Omental fat pad (tissue), 4 donors: ENCODE data around the gene GLB1L. TPM values are rescaled to one million over a fixed set of nuclear protein-coding genes. Genes with fewer than 3 reads are reported as not detected.

ENCODE experiments used
- ATAC-seq: fragments of 150-250 bp; one replicate; pipeline ENCODE4 v1.9.1; 2016; ENCODE audit warnings: mild to moderate bottlenecking, moderate library complexity; ENCODE audit not compliant: low FRiP score
- DNase-seq: peaks from one replicate; pipeline ENCODE4 v3.0.0-alpha.2; 2019; ENCODE audit warnings: low spot score
- CTCF ChIP-seq, 3 donors: fragments of 450-650 bp; IDR thresholded peaks; one replicate each; pipeline ENCODE4 v1.5.1; 2016 to 2017; ENCODE audit warnings: antibody characterized with exemption in 3 of 3, mild to moderate bottlenecking in 3 of 3, moderate library complexity in 2 of 3
- total RNA-seq, 4 donors: library from RNA; depleted of rRNA; stranded (reverse); fragments of >200 nt; gene quantifications; one replicate each; pipeline ENCODE4 v1.1.0, GENCODE V29; 2016

GLB1L gene
- total RNA-seq, 4 donors from 2014 or later, result 9.0 to 21.9 (median 12.3) TPM

GRCh38 chr2:219209236-219210195 lies 35.7 kb downstream of the GLB1L start:
- ATAC-seq, result no peak
- DNase-seq, result no peak
- no peak for TF ChIP-seq CTCF (IDR thresholded peaks at IDR 0.05)

DNA sequence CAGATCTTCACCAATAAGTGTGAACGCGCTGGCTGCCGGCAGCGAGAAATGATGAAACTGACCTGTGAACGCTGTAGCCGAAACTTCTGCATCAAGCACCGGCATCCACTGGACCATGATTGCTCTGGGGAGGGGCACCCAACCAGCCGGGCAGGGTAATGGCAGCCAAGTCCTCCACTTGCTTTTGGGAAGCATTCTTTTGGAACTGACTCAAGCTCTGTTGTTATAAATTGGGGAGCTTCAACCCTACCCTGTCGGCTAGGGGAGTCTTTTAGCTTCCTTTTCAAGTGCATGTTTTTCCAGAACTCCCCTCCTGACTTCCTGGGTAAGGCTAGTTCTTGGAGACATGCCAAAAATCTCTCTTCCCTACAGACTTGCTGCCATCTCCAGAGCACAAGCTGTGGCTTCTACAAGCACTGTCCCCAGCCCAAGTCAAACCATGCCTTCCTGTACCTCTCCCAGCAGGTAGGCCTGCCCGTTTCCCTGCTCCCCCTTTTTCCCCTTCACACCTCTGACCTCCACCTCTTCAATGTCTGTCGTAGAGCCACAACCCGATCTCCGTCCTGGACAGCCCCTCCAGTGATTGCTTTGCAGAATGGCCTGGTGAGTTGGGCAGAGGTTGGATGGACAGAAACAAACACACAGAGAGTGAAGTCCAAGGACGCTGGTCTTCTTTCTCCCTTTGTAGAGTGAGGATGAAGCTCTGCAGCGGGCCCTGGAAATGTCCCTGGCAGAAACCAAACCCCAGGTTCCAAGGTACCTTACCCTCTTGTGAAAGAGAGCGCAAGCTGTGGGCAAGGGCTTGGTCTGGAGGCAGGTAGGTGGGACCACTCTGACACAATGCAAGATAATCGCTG lies 37.1 kb downstream of the GLB1L start:
- ATAC-seq, result no peak
- DNase-seq, result no peak
- TF ChIP-seq CTCF (IDR thresholded peaks at IDR 0.05), result no peak

DNA sequence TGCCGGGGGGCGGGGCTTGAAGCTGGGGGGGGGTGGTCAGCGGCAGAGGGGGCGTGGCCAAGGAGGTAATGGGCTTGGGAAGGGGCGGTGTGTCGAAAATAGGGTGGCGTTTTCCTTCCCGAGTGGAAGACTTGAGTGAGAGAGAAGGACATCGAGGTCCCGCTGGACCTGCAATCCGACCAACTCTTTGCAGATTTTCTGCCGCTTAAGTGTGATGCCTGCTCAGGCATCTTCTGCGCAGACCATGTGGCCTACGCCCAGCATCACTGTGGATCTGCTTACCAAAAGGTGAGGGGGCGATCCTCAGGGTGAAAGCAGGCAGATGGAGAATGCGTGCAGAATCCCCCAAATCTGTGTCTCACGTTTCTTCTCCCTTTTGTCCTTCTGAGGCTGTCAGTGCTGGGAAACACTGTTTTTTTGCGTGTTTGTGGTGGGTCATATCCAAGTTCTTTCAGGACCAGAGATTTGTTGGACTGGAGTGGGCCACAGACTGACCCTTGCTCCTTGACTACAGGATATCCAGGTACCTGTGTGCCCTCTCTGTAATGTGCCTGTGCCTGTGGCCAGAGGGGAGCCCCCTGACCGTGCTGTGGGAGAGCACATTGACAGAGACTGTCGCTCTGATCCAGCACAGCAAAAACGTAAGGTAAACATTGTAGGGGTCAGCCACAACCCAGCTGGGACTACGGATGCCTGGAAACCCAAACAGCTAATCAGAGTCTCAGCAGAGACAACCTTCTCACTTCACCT lies 37.9 kb downstream of the GLB1L start:
- DNase-seq (no peak), ATAC-seq (no peak)
- no peak for TF ChIP-seq CTCF (IDR thresholded peaks at IDR 0.05)

GRCh38 chr2:219206328-219207133 lies 38.7 kb downstream of the GLB1L start, which contains the start of gene ZFAND2B:
TSS of gene ZFAND2B (plus strand) at chr2:219206782. CDS start at chr2:219206988, 206 bp downstream.
- ATAC-seq (peak; percentile 99), DNase-seq (peak; percentile 77)
- TF ChIP-seq CTCF (IDR thresholded peaks at IDR 0.05), result no peak

DNA sequence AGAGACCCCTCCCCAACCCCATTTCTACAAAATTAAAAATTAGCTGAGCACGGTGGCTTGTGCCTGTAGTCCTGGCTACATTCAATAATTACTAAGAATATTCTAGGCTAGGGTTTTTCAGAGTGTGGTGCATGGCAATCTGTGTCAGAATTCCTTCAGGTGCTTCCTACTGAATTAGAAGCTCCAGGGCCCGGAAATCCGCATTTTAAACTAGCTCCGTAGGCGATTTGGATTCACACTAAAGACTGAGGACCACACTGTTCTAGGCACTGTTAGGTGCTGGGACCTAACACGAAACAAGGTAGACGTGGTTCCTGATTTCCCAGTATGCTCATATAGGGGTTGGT lies 39.3 kb downstream of the GLB1L start:
- TF ChIP-seq CTCF (IDR thresholded peaks at IDR 0.05), result no peak
- ATAC-seq (no peak), DNase-seq (no peak)

- ATAC-seq (no peak), DNase-seq (no peak)
- TF ChIP-seq CTCF (IDR thresholded peaks at IDR 0.05), result no peak
Measured at GRCh38 chr2:219205165-219205538, 40.1 kb downstream of the GLB1L start.
